Neural crest cell (in vitro differentiated cells): ENCODE results near the gene CCDC110. TPM values are rescaled to one million over a fixed set of nuclear protein-coding genes. Genes with fewer than 3 reads are reported as not detected.
A peak's percentile ranks its signal among the peaks of the same experiment; 100 is the strongest.

Source experiments
- DNase-seq: peaks from one replicate; pipeline ENCODE4 v3.0.0; 2021; ENCODE audit warnings: low read depth, mixed read lengths, low spot score
- H3K27ac Mint-ChIP-seq: one replicate; pipeline ENCODE4 v1.8.0; 2021; ENCODE audit warnings: mild to moderate bottlenecking, mixed read lengths; ENCODE audit not compliant: unreplicated experiment
- H3K27me3 Mint-ChIP-seq: 2 replicates; pipeline ENCODE4 v1.8.0; 2021; ENCODE audit warnings: low read depth, mild to moderate bottlenecking, mixed read lengths
- H3K36me3 Mint-ChIP-seq: 2 replicates; pipeline ENCODE4 v1.8.0; 2021; ENCODE audit warnings: low read depth, mild to moderate bottlenecking, mixed read lengths
- H3K4me1 Mint-ChIP-seq: 2 replicates; pipeline ENCODE4 v1.8.0; 2021; ENCODE audit warnings: mixed read lengths
- H3K4me3 Mint-ChIP-seq: one replicate; pipeline ENCODE4 v1.8.0; 2021; ENCODE audit warnings: mild to moderate bottlenecking, mixed read lengths
- H3K9me3 Mint-ChIP-seq: 2 replicates; pipeline ENCODE4 v1.8.0; 2021; ENCODE audit warnings: mixed read lengths
- total RNA-seq: library from RNA; stranded (reverse); gene quantifications from 2 replicates; pipeline ENCODE4 v1.2.1, GENCODE V29; 2021
- TF ChIP-seq, protein P1 (sequence below): fragments of 200-600 bp; sonication (generic); conservative IDR thresholded peaks from 2 replicates; pipeline ENCODE4 v1.5.0; 2021; ENCODE audit warnings: antibody characterized with exemption, mild to moderate bottlenecking

Gene CCDC110
- total RNA-seq, 1 donor from 2014 or later = 0.16 TPM

DNA sequence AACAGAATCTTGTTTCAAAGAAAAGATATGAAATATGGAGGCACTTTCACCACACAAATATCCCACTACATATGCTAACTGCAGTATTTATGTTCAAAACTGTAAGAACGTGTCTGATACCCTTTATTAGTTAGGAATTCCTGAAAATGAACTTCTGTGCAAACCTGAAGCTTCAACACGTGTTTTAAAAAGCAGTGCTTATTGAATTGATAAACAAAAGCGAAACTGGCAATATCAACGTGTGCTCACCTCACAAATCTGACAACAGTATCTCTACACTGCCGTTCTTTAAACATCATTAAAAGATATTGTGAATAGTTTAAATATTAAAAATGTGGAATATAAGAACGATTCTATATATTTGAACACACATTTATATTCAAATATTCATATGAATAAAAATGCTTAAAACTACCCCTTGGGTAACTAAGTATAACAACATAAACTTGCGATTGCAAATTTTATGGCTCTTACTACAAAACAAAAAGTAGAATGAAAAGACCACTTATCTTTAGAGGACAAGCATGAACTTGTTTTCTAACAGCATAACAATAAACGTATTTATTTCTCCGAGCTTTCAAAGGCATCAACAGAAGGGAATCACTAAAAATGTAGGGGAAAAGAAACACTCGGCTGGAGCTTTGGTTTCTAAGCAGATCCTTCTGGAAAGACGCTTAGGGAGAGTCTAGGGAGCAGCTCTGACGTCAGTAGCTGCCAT, 76.1 kb downstream of the CCDC110 start, which contains the start of gene LRP2BP:
Gene LRP2BP (minus strand): TSS at position 687 of the 718 bp plus-strand sequence. CDS start 17,738 bp downstream, outside the sequence.
- H3K27ac Mint-ChIP-seq = peak within 1 kb of the TSS; percentile 83
- peaks cover 16% of the 10 kb centered on the region for H3K27me3 Mint-ChIP-seq
- H3K4me3 Mint-ChIP-seq = peak within 1 kb of the TSS; percentile 88
- H3K36me3 Mint-ChIP-seq = peaks cover 9% of the 10 kb centered on the region
- TF ChIP-seq, protein P1, sequence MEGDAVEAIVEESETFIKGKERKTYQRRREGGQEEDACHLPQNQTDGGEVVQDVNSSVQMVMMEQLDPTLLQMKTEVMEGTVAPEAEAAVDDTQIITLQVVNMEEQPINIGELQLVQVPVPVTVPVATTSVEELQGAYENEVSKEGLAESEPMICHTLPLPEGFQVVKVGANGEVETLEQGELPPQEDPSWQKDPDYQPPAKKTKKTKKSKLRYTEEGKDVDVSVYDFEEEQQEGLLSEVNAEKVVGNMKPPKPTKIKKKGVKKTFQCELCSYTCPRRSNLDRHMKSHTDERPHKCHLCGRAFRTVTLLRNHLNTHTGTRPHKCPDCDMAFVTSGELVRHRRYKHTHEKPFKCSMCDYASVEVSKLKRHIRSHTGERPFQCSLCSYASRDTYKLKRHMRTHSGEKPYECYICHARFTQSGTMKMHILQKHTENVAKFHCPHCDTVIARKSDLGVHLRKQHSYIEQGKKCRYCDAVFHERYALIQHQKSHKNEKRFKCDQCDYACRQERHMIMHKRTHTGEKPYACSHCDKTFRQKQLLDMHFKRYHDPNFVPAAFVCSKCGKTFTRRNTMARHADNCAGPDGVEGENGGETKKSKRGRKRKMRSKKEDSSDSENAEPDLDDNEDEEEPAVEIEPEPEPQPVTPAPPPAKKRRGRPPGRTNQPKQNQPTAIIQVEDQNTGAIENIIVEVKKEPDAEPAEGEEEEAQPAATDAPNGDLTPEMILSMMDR = no peak
- no peak for DNase-seq
- peaks cover 17% of the 10 kb centered on the region for H3K4me1 Mint-ChIP-seq
- H3K9me3 Mint-ChIP-seq = no peaks in the 10 kb centered on the region

Other genes with a start within 250 kb of the CCDC110 start
- gene LRP2BP, start 75.8 kb downstream of the CCDC110 start, total RNA-seq = 0.07 TPM in 1 of 2 replicates, not detected in the other
- 0.98 and 1.6 TPM in 2 replicates for gene ANKRD37, start 74.9 kb downstream of the CCDC110 start, total RNA-seq
- gene UFSP2, start 45.8 kb downstream of the CCDC110 start, total RNA-seq = 26.5 and 28.6 TPM in 2 replicates
- 2.3 and 3.2 TPM in 2 replicates for gene PDLIM3, start 63.8 kb upstream of the CCDC110 start, total RNA-seq